GM19467 (cell line): ENCODE measurements around the gene BMF.

Experiments used
- ATAC-seq: cut with Tn5 transposase; IDR thresholded peaks from one replicate; pipeline ENCODE4 v1.9.1; 2021; ENCODE audit warnings: mild to moderate bottlenecking, moderate library complexity; ENCODE audit not compliant: unreplicated experiment

The BMF gene

GRCh38 chr15:40052604-40053003, 56.1 kb downstream of the BMF start:
- ATAC-seq, result no peak

GRCh38 chr15:40051616-40052415, 56.9 kb downstream of the BMF start:
- ATAC-seq, result no peak

GRCh38 chr15:40050788-40051470, 57.8 kb downstream of the BMF start:
- no peak for ATAC-seq

- no peak for ATAC-seq
These were observed 59.7 kb downstream of the BMF start for GRCh38 chr15:40048926-40049475.

GRCh38 chr15:40048211-40048792, 60.4 kb downstream of the BMF start:
- ATAC-seq, result no peak

GRCh38 chr15:40047415-40048210, 61.1 kb downstream of the BMF start:
- ATAC-seq, result peak; percentile 43

- ATAC-seq, result no peak
These were observed 61.8 kb downstream of the BMF start for GRCh38 chr15:40046721-40047414.

GRCh38 chr15:40045572-40046217, 63.0 kb downstream of the BMF start:
- no peak for ATAC-seq

- ATAC-seq, result peak; percentile 66
These were observed 63.7 kb downstream of the BMF start for GRCh38 chr15:40044717-40045571.

- no peak for ATAC-seq
These were observed 64.6 kb downstream of the BMF start for GRCh38 chr15:40043927-40044716.

GRCh38 chr15:40042791-40043320, 65.8 kb downstream of the BMF start:
- no peak for ATAC-seq

- ATAC-seq, result no peak
These were observed 67.9 kb downstream of the BMF start for GRCh38 chr15:40040770-40041169.

- ATAC-seq, result no peak
These were observed 68.4 kb downstream of the BMF start for GRCh38 chr15:40040293-40040635.

GRCh38 chr15:40038638-40039543, 69.8 kb downstream of the BMF start, which contains the start of gene SRP14:
Gene SRP14, minus strand, starts transcription at chr15:40039181. Its CDS starts 65 bp downstream, at chr15:40039116.
- peak; percentile 80 for ATAC-seq

- no peak for ATAC-seq
These were observed 70.4 kb downstream of the BMF start for GRCh38 chr15:40038275-40038637.
